ENCODE measurements around the gene IKZF5. TPM values are rescaled to one million over a fixed set of nuclear protein-coding genes. Genes with fewer than 3 reads are reported as not detected.

IKZF5 gene
- total RNA-seq, 1 experiment from 2014 or later, result 10.4 TPM

DNA sequence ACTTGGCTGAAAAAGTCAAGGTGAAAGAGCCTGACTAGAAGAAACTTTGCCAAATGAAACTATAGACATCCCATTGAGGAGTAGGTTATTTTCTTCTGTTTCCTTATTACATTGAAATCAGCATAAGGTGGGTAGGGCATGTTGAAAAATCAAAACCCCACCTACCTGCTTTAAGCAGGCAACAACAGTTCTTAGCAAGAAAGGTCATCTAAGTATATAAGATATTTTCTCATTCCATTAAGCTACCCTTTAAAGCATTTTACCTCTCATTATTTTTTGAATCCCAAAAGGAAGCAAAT, 31.0 kb upstream of the IKZF5 start:
- ChIA-PET POLR2A (no interaction called here), CTCF (no interaction called here)
- Mint-ChIP-seq H3K27ac (ENCODE audit: unreplicated experiment) (no peak overlapping the region), H3K4me1 (ENCODE audit: low read depth, unreplicated experiment) (no peaks in the 10 kb centered on the region), H3K4me3 (ENCODE audit: unreplicated experiment) (no peak overlapping the region), H3K36me3 (ENCODE audit: insufficient read depth, unreplicated experiment) (peaks cover 6% of the 10 kb centered on the region), H3K9me3 (ENCODE audit: unreplicated experiment) (no peaks in the 10 kb centered on the region), H3K27me3 (ENCODE audit: insufficient read depth, unreplicated experiment) (no peaks in the 10 kb centered on the region)
- TF ChIP-seq CTCF (IDR thresholded peaks at IDR 0.05; ENCODE audit: insufficient read depth in 1 of 2, low read depth in 1 of 2, low read length in 1 of 2, severe bottlenecking in 1 of 2, unreplicated experiment in 1 of 2), result no peak
- intact Hi-C loops (cut with micrococcal nuclease; ENCODE audit: unreplicated experiment), result no loop called here
- DNase-seq, result no peak
- Histone ChIP-seq H3K27me3 (replicated peaks; ENCODE audit: control insufficient read depth, insufficient read depth, low read length) (no peaks in the 10 kb centered on the region), H3K4me3 (ENCODE audit: low read depth, low read length) (no peak overlapping the region), H3K36me3 (ENCODE audit: control insufficient read depth, insufficient read depth, low read length) (no peaks in the 10 kb centered on the region), H3K4me1 (no peaks in the 10 kb centered on the region), H3K9me3 (no peaks in the 10 kb centered on the region)
- BruUV-seq (replicated peaks), result no TSS peak

- no peaks in the 10 kb centered on the region for H3K9me3 Mint-ChIP-seq (ENCODE audit: unreplicated experiment)
- no peak overlapping the region for H3K4me3 Mint-ChIP-seq (ENCODE audit: unreplicated experiment)
- CTCF ChIA-PET, result no interaction called here
- no peaks in the 10 kb centered on the region for H3K27me3 ChIP-seq (replicated peaks; ENCODE audit: control insufficient read depth, insufficient read depth, low read length)
- peaks cover 6% of the 10 kb centered on the region for H3K36me3 Mint-ChIP-seq (ENCODE audit: insufficient read depth, unreplicated experiment)
- H3K36me3 ChIP-seq (ENCODE audit: control insufficient read depth, insufficient read depth, low read length), result no peaks in the 10 kb centered on the region
- H3K4me3 ChIP-seq (ENCODE audit: low read depth, low read length), result no peak overlapping the region
- no peaks in the 10 kb centered on the region for H3K9me3 ChIP-seq
- H3K4me1 Mint-ChIP-seq (ENCODE audit: low read depth, unreplicated experiment), result no peaks in the 10 kb centered on the region
- H3K4me1 ChIP-seq, result no peaks in the 10 kb centered on the region
- no TSS peak for BruUV-seq (replicated peaks)
- H3K27ac Mint-ChIP-seq (ENCODE audit: unreplicated experiment), result no peak overlapping the region
- H3K27me3 Mint-ChIP-seq (ENCODE audit: insufficient read depth, unreplicated experiment), result no peaks in the 10 kb centered on the region
- POLR2A ChIA-PET, result no interaction called here
- intact Hi-C loops (cut with micrococcal nuclease; ENCODE audit: unreplicated experiment), result no loop called here
- no peak for TF ChIP-seq CTCF (IDR thresholded peaks at IDR 0.05; ENCODE audit: insufficient read depth in 1 of 2, low read depth in 1 of 2, low read length in 1 of 2, severe bottlenecking in 1 of 2, unreplicated experiment in 1 of 2)
- no peak for DNase-seq
These were observed 30.4 kb upstream of the IKZF5 start for GRCh38 chr10:123038782-123039631.

- intact Hi-C loops (cut with micrococcal nuclease; ENCODE audit: unreplicated experiment), result no loop called here
- Mint-ChIP-seq H3K27me3 (ENCODE audit: insufficient read depth, unreplicated experiment) (no peaks in the 10 kb centered on the region), H3K4me1 (ENCODE audit: low read depth, unreplicated experiment) (no peaks in the 10 kb centered on the region), H3K9me3 (ENCODE audit: unreplicated experiment) (no peaks in the 10 kb centered on the region), H3K36me3 (ENCODE audit: insufficient read depth, unreplicated experiment) (peaks cover 6% of the 10 kb centered on the region), H3K4me3 (ENCODE audit: unreplicated experiment) (no peak overlapping the region), H3K27ac (ENCODE audit: unreplicated experiment) (no peak overlapping the region)
- ChIA-PET CTCF (no interaction called here), POLR2A (no interaction called here)
- DNase-seq, result no peak
- TF ChIP-seq CTCF (IDR thresholded peaks at IDR 0.05; ENCODE audit: insufficient read depth in 1 of 2, low read depth in 1 of 2, low read length in 1 of 2, severe bottlenecking in 1 of 2, unreplicated experiment in 1 of 2), result no peak
- no peak overlapping the region for H3K4me3 ChIP-seq (ENCODE audit: low read depth, low read length)
- H3K36me3 ChIP-seq (ENCODE audit: control insufficient read depth, insufficient read depth, low read length), result no peaks in the 10 kb centered on the region
- no peaks in the 10 kb centered on the region for H3K4me1 ChIP-seq
- no peaks in the 10 kb centered on the region for H3K27me3 ChIP-seq (replicated peaks; ENCODE audit: control insufficient read depth, insufficient read depth, low read length)
- H3K9me3 ChIP-seq, result no peaks in the 10 kb centered on the region
- no TSS peak for BruUV-seq (replicated peaks)
These were observed 27.0 kb upstream of the IKZF5 start for GRCh38 chr10:123035467-123036086.
